Lung (tissue), 12 donors: Measurements from ENCODE around the gene DPPA2. TPM values are rescaled to one million over a fixed set of nuclear protein-coding genes. Genes with fewer than 3 reads are reported as not detected.

Experiments
- ATAC-seq: fragments of 200-7000 bp; cut with Tn5 transposase; one replicate; pipeline ENCODE4 v1.9.1; 2020; ENCODE audit warnings: moderate number of reproducible peaks; ENCODE audit not compliant: insufficient read depth, low FRiP score
- DNase-seq, 3 donors: peaks; one replicate each; pipeline ENCODE4 v3.0.0-alpha.2; 2013 to 2017
- H3K27ac ChIP-seq, 2 donors: one replicate each; pipeline ENCODE4 v1.5.1; 2013; ENCODE audit warnings: mild to moderate bottlenecking in 2 of 2, moderate library complexity in 2 of 2, control low read depth in 1 of 2, inconsistent platforms in 1 of 2, low read depth in 1 of 2, low read length in 1 of 2
- H3K27me3 ChIP-seq, 3 donors: one replicate each; pipeline ENCODE4 v1.5.1; 2013; ENCODE audit warnings: low read length in 2 of 3; ENCODE audit not compliant: control insufficient read depth in 3 of 3, insufficient read depth in 3 of 3
- H3K36me3 ChIP-seq, 4 donors: one replicate each; pipeline ENCODE4 v1.5.1; 2013; ENCODE audit warnings: low read length in 4 of 4, mild to moderate bottlenecking in 1 of 4, moderate library complexity in 1 of 4; ENCODE audit not compliant: control insufficient read depth in 4 of 4, insufficient read depth in 4 of 4
- H3K4me1 ChIP-seq, 5 donors: one replicate each; pipeline ENCODE4 v1.5.1; 2013; ENCODE audit warnings: low read length in 5 of 5, mild to moderate bottlenecking in 2 of 5, moderate library complexity in 1 of 5; ENCODE audit not compliant: control insufficient read depth in 5 of 5, insufficient read depth in 5 of 5
- H3K4me3 ChIP-seq: one replicate; pipeline ENCODE4 v1.5.1; 2013; ENCODE audit warnings: mild to moderate bottlenecking, control low read depth, moderate library complexity
- H3K9ac ChIP-seq, 2 donors: one replicate each; pipeline ENCODE4 v1.5.1; 2013; ENCODE audit warnings: low read length in 2 of 2, control low read depth in 1 of 2; ENCODE audit not compliant: insufficient read depth in 1 of 2
- H3K9me3 ChIP-seq, 4 donors: one replicate each; pipeline ENCODE4 v1.5.1; 2013; ENCODE audit warnings: low read length in 3 of 4, mild to moderate bottlenecking in 1 of 4, moderate library complexity in 1 of 4; ENCODE audit not compliant: control insufficient read depth in 4 of 4, insufficient read depth in 3 of 4
- CTCF ChIP-seq: IDR thresholded peaks from 2 replicates; pipeline ENCODE4 v1.5.1; 2012; ENCODE audit warnings: mild to moderate bottlenecking; ENCODE audit errors: control extremely low read depth, extremely low read depth
- WGBS, 2 donors: extraction: QIAGEN DNeasy Blood & Tissue Kit; methylation state at CpG; one replicate each; pipeline ENCODE4 v1.1.7; 2013; 5-methylcytosine and 5-hydroxymethylcytosine counted together
- polyA plus RNA-seq, 2 donors: library from polyadenylated mRNA; stranded (reverse); fragments of 200-250 nt; gene quantifications; one replicate each; pipeline ENCODE4 v1.2.1, GENCODE V29; 2013
- total RNA-seq, 2 donors: library from RNA; depleted of rRNA in 1 of 2; stranded (reverse); fragments of >200 nt in 1 of 2; gene quantifications; one replicate each; pipeline ENCODE4 v1.2.1, GENCODE V29; 2014 to 2021
- donor health status: control.
- donor health status: control.
- donor health status: Bipolar disorder and iron deficiency.
- donor health status: healthy.
- donor health status: DM: yes; HTN: yes; CAD: no.

DPPA2 gene
- total and polyA plus RNA-seq, 4 donors, result not detected

- 89 to 91% methylated on average over 5 of the region's 5 CpGs for WGBS, 2 donors
- no peak for TF ChIP-seq CTCF
- no peak for DNase-seq
- Histone ChIP-seq H3K4me1 (no peaks in the 10 kb centered on the region), H3K27me3 (no peaks in the 10 kb centered on the region), H3K36me3 (no peaks in the 10 kb centered on the region), H3K27ac (no peak overlapping the region), H3K4me3 (no peak overlapping the region), H3K9me3 (no peaks in the 10 kb centered on the region), H3K9ac (no peak overlapping the region)
- no peak for ATAC-seq
Measured at GRCh38 chr3:109325109-109325508, 8.8 kb upstream of the DPPA2 start.

GRCh38 chr3:109313061-109313460 lies 3.3 kb downstream of the DPPA2 start:
- WGBS, 2 donors, result 79 to 89% methylated on average over 1 of the region's 1 CpG
- no peak for DNase-seq
- no peak for ATAC-seq
- Histone ChIP-seq H3K4me1 (no peaks in the 10 kb centered on the region), H3K9ac (no peak overlapping the region), H3K9me3 (no peaks in the 10 kb centered on the region), H3K36me3 (no peaks in the 10 kb centered on the region), H3K27ac (no peak overlapping the region), H3K4me3 (no peak overlapping the region), H3K27me3 (no peaks in the 10 kb centered on the region)
- no peak for TF ChIP-seq CTCF

GRCh38 chr3:109297496-109297895 lies 18.8 kb downstream of the DPPA2 start:
- peaks cover 0 to 4% (median 0%) of the 10 kb centered on the region in 3 donors for H3K27me3 ChIP-seq
- ATAC-seq (no peak), DNase-seq (no peak)
- 75 to 83% methylated on average over 2 of the region's 2 CpGs for WGBS, 2 donors
- H3K27ac ChIP-seq, result no peak overlapping the region
- no peak for TF ChIP-seq CTCF
- no peak overlapping the region for H3K9ac ChIP-seq
- no peaks in the 10 kb centered on the region for H3K4me1 ChIP-seq
- no peaks in the 10 kb centered on the region for H3K36me3 ChIP-seq
- H3K9me3 ChIP-seq, result no peaks in the 10 kb centered on the region
- no peak overlapping the region for H3K4me3 ChIP-seq

- H3K4me3 ChIP-seq, result no peak overlapping the region
- no peaks in the 10 kb centered on the region for H3K9me3 ChIP-seq
- H3K27me3 ChIP-seq, result peaks cover 0 to 2% (median 0%) of the 10 kb centered on the region in 3 donors
- no peak for TF ChIP-seq CTCF
- H3K4me1 ChIP-seq, result no peaks in the 10 kb centered on the region
- no peaks in the 10 kb centered on the region for H3K36me3 ChIP-seq
- H3K9ac ChIP-seq, result no peak overlapping the region
- no peak for DNase-seq
- ATAC-seq, result no peak
- no peak overlapping the region for H3K27ac ChIP-seq
Measured at GRCh38 chr3:109284071-109284470, 32.2 kb downstream of the DPPA2 start.
